NOMO-1 treated with DMSO at 0.1 percent for 48 hours (cell line): ENCODE measurements around the gene MYO1G.
"Not testable (repeated sequence)": the region's sequence is repeated elsewhere in the genome, so short reads cannot be mapped to it uniquely, and the experiment has no call there.

Experiments
- DNase-seq: peaks from one replicate; lab custom pipeline; 2025; ENCODE audit not compliant: unreplicated experiment; lab: John Stamatoyannopoulos, UW

MYO1G gene

DNA sequence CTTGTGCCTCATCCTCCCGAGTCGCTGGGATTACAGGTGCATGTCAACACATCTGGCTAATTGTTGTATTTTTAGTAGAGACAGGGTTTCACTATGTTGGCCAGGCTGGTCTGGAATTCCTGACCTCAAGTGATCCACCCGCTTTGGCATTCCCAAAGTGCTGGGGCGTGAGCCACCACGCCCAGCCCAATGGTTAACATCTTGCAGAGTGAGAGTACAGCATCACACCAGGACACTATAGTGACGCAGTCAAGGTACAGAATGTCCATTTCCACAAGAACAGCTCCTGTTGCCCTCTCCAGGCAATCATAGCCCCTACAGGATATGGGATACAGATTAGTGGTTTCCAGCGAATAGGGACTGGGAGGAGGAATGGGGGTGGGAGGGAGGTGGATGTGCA, 34.0 kb downstream of the MYO1G start:
- DNase-seq: no peak

DNA sequence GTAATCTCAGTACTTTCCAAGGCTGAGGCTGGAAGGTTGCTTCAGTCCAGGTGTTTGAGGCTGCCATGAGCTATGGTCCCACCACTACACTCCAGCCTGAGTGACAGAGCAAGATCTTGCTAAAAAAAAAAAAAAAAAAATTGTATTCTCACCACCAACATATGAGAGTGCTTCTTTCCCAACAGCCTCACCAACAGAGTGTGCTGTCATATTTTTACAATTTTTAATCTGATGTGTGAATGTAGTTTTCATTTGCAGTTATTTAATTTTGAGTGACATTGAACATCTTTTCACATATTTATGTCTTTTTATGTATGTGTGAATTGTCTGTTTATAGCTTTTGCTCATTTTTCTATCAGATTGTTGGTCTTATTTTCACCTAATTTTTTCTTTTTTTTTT, 35.2 kb downstream of the MYO1G start:
- no peak for DNase-seq

DNA sequence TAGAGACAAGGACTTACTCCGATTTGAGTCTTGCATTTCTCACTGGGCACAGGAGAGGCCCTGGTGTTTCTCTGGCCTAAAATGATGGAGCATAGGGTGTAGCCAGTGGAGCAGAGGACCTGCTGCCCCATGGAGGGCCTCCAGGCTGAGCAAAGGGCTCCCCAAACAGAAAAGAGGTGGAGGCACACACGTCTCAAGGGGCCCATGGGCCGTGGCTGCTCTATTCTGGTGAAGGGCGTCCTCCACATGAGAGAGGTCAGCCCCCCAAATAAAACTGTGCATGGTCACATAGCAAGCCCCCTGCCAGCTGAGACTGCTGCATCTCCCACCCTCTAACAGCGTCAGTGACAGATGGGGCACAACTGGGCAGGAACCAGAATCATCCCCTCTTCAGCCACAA, 41.4 kb downstream of the MYO1G start:
- DNase-seq: no peak

DNA sequence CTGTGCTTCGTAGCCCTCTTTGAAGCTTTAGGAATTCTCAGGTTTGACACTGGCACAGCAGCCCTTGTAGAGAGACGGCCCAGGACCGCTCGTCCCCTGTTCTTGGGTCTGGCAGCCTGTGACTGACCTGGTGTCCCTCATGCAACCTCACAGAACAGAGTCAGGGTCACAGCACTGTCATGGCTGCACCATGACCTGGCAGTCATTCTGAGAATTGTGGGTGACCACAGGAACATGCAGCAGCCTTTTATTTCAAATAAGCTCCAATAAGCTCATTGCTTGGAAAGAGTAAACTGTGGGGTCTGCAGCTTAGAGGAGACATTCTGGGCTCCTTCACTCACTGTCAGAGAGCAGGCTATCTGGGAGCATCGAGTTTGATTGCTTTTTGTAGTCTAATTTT, 42.5 kb downstream of the MYO1G start:
- no peak for DNase-seq

DNA sequence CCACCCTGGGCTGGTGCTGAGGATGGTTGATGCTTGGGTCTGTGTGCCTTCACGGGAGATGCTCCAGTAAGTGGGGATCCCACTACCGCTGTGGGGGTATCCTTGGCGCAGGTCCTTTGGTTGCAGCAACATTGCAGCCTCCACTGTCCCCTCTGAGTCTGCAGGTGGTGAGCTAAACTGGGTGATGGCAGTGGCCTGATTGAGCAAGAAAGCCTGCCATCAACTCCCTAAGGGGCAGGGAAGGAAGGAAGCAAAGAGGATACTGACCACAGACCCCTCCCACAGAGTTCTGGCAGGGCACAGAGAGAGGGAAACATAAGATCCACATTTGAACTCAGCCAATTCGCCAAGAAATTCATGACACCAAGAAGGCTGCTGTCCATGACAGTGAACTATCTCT, 43.2 kb downstream of the MYO1G start:
- DNase-seq: no peak

DNA sequence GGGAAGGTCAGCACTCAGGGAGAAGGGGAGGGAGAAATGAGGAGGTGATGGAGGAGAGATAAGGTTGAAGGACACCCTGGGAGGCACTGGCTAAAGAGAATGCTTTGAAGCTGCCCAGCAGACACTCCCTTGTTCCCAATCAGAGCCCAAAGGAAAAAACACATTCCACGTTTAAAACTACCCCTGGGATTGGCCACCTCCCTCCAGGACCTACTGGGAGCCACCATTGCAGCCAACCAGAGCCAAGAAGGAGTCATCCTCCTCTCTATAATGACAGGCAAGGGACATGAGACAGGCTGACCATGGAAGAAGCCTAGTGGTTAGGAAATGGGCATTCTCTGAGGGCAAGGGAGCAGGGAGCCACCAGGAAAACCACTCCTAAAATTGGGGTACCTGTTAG, 43.8 kb downstream of the MYO1G start:
- DNase-seq: no peak

DNA sequence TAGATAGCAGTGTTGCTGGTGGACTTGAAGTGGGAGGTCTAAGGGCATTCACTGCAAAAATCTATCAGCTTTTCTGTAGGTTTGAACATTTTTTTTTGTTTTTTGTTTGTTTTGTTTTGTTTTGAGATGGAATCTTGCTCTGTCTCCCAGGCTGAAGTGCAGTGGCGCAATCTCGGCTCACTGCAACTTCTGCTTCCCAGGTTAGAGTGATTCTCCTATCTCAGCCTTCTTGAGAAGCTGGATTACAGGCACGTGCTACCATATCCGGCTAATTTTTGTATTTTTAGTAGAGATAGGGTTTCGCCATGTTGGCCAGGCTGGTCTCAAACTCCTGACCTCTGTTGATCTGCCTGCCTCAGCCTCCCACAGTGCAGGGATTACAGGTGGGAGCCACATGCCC, 44.3 kb downstream of the MYO1G start:
- not testable (repeated sequence) for DNase-seq

DNA sequence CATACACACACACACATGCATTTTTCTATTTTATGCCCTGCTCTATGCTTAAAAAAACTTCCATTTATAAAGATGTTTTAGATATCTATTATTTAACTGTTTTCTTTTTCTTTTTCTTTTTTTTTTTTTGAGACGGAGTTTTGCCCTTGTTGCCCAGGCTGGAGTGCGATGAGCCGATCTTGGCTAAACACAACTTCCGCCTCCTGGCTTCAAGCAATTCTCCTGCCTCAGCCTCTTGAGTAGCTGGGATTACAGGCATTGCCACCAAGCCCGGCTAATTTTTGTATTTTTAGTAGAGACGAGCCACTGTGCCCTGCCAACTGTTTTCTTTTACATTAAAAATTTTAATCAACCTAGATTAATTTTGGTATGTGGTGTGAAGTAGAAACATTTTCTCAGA, 47.9 kb downstream of the MYO1G start:
- no peak for DNase-seq

DNA sequence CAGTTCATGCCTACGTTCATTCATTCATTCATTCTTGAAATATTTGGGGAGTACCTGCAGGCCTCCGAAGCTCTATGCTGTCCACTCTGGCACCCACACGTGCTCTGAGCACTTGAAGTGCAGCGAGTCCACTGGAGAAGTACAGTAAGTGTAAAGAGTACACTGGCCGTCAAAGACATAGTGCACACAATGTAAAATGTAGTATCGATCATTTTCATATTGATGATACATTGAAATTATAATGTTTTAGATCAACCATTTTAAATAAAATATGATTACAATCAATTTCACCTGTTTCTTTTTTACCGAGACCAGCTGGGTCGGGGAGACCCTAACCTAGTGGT, 56.5 kb downstream of the MYO1G start:
- DNase-seq: no peak

DNA sequence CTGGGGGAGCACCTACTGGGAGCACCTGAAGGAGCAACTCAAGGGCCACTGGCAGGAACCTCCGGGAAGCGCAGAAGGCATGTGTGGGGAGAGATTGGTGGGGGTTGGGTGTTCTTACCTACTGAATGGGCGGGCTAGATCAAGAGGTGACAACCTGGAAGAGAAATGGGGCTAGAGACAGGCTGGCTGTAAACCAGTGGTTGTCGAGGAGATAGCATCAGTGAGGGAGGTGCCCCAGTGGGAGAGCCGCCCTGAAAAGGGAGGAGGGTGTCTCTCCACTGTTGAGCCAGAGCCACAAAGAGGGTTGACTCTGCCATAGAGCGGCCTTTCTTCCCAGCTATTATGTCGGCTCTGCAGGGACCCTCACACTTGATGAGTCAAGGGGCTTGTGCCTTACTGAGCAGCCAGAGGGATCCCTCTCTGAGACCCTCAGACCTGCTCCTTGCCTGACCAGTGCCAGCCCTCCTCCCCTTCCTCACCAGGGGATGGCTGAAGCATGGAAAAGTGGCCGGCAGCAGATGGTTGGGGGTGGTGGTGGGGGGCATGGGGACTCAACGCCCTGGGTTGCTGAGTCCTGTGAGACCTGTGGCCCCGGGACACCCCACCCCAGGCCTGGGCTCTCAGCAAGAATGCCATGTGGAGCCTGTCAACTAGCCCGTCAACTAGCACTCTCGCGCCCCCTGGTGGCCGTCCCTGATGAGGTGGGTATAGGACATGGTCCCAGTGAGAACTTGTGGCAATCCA, 57.0 kb downstream of the MYO1G start:
- DNase-seq: peak; percentile 71

DNA sequence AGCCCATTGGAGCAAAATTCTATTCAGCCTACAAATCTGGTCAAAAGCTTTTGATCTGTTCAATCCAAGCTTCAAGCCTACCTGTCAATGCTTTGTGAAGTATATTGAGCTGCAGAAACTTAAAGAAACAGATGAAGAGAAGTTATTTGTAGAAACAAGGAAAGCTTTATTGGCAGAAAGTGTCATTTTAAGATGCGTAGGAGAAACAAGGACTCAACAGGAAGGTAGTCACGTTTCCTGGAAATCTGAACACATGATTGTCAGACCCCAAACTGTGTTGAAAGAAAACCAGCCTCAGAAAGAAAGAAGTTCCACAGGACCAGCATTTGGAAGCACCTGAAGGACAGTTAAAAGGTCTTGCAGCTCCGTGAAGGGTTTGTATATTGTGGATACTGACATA, 58.7 kb downstream of the MYO1G start:
- DNase-seq: no peak

DNA sequence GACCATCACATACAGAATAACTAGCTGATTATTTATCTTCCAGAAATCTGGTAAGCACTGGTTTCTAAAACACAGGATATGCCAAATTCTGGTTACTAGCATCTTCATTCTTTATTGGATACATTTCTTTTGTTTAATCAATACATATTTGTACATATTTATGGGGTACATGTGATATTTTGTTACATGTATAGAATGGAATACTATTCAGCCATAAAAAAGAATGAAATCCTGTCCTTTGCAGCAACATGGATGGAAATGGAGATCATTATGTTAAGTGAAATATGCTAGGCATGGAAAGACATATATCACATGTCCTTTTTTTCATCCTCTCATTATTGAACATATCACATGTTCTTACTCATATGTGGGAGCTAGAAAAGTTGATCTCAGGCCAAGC, 60.8 kb downstream of the MYO1G start:
- no peak for DNase-seq

DNA sequence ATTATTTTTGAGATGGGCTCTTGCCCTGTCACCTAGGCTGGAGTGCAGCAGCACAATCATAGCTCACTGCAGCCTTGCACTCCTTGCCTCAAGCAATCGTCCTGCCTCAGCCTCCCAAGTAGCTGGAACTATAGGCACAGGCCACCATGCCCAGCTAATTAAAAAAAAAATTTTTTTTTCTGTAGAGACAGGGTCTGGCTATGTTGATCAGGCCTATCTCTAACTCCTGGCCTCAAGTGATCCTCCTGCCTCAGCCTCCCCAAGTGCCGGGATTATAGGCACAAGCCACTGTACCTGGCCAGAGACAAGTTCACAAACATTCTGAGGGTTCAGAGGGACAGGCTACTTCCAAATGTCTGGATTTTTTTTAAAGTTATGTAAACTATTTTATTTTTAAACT, 61.4 kb downstream of the MYO1G start:
- DNase-seq: no peak

DNA sequence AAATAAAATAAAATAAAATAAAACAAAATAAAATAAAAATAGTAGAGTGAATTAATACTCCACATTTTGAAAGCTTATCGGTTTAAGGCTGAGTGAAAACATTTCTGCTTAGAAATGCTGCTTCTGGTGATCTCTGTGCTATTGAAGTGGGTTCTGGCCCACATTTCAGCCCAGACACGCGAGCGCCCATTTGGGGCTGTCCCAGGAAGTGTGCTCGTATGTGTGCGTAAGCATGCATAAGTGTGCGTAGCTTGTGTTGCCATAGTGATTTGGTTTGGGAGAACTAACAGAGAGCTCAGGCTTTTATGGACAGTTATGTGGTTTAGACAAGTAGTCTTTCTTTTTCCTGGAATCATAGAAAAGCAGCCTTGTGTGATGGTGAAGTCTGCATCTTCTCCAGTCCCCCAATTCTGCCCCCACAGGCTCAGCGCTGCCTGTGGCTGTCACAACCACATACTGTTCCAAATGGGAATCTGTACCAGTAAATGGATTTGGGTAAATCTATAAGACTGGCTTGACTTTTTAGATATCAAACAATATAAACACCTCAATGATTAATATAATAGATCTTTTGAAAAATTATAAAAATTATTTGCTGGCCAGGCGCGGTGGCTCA, 63.7 kb downstream of the MYO1G start:
- DNase-seq: no peak

DNA sequence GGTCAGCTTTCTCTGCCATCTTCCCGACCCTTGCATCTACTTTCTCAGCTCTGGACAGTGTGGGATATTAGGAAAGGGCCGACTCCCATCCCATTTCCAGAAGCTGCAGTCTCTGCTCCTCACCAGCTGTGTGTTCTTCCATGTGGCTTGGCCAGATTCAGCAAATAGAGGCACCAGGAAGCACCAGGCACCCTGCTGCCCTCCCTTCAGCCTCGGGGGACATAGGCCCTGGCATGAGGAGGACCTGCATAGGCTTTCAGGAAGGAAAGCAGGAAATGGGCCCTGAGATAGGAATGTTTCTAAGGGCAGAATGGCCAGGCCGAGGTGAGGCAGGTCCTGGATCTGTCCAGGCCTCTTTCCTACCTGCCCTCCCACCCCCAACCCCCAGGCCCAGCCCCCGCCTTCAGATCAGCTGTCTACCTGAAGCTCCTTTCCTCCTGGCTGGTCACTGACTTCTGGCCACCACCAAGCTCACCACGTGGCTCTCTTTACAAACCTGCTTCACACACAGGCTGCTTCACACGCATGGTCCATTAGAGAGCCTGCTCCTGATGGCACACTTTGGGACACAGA, 66.0 kb downstream of the MYO1G start:
- DNase-seq: no peak
